HEK293T (cell line): ENCODE results near the gene ZNF497.

Source experiments
- BHLHE40 ChIP-seq: fragments of 450-650 bp; IDR thresholded peaks from 2 replicates; pipeline ENCODE4 v1.6.1; 2016; ENCODE audit warnings: mild to moderate bottlenecking, moderate library complexity, borderline replicate concordance
- CTBP1 ChIP-seq: fragments of 450-650 bp; IDR thresholded peaks from 2 replicates; pipeline ENCODE4 v1.6.1; 2016; ENCODE audit warnings: borderline replicate concordance
- FOXK2 ChIP-seq: fragments of 450-650 bp; IDR thresholded peaks from 2 replicates; pipeline ENCODE4 v1.6.1; 2016; ENCODE audit warnings: mild to moderate bottlenecking
- FOXM1 ChIP-seq: fragments of 450-650 bp; IDR thresholded peaks from 2 replicates; pipeline ENCODE4 v1.6.1; 2017; ENCODE audit warnings: mild to moderate bottlenecking, borderline replicate concordance
- SP1 ChIP-seq: fragments of 450-650 bp; IDR thresholded peaks from 2 replicates; pipeline ENCODE4 v1.6.1; 2017

GRCh38 chr19:58325311-58326022 is 37.1 kb downstream of the ZNF497 start:
- TF ChIP-seq CTBP1 (no peak), SP1 (no peak), FOXM1 (no peak), BHLHE40 (no peak), FOXK2 (no peak)
